Measurements from ENCODE around the gene ERBB2. TPM values are rescaled to one million over a fixed set of nuclear protein-coding genes. Genes with fewer than 3 reads are reported as not detected.

The ERBB2 gene
- total RNA-seq, 1 donor from 2014 or later = 96.1 TPM

GRCh38 chr17:39738568-39738901, 38.7 kb downstream of the ERBB2 start:
- H3K27me3 ChIP-seq (ENCODE audit: low read depth) = peaks cover 39% of the 10 kb centered on the region
- TF ChIP-seq CTCF (IDR thresholded peaks at IDR 0.05) = no peak

GRCh38 chr17:39738983-39739884, 39.4 kb downstream of the ERBB2 start:
- ATAC-seq = peak; percentile 74 to 78
- H3K9me3 ChIP-seq = no peaks in the 10 kb centered on the region
- H3K36me3 ChIP-seq = peaks cover 8% of the 10 kb centered on the region
- intact Hi-C loops (cut with DNase I) = no loop called here
- peak overlapping the region; percentile 76 for H3K27ac ChIP-seq
- H3K4me1 ChIP-seq = peaks cover 24% of the 10 kb centered on the region
- peak overlapping the region; percentile 62 for H3K4me3 ChIP-seq
- no peak for TF ChIP-seq CTCF (IDR thresholded peaks at IDR 0.05)
- peaks cover 39% of the 10 kb centered on the region for H3K27me3 ChIP-seq (ENCODE audit: low read depth)
- DNase-seq = peak; percentile 83

More at GRCh38 chr17:39738568-39738901, 38.7 kb downstream of the ERBB2 start:
- no peak for DNase-seq
- peaks cover 1% of the 10 kb centered on the region for H3K36me3 ChIP-seq
- H3K4me3 ChIP-seq = peak overlapping the region; percentile 62
- H3K9me3 ChIP-seq = no peaks in the 10 kb centered on the region
- intact Hi-C loops (cut with DNase I) = no loop called here
- ATAC-seq = peak; percentile 27 to 66
- peaks cover 24% of the 10 kb centered on the region for H3K4me1 ChIP-seq
- H3K27ac ChIP-seq = peak overlapping the region; percentile 76

- peaks cover 24% of the 10 kb centered on the region for H3K4me1 ChIP-seq
- intact Hi-C loops (cut with DNase I) = no loop called here
- TF ChIP-seq CTCF (IDR thresholded peaks at IDR 0.05) = no peak
- H3K27me3 ChIP-seq (ENCODE audit: low read depth) = peaks cover 39% of the 10 kb centered on the region
- DNase-seq = no peak
- H3K4me3 ChIP-seq = peak overlapping the region; percentile 62
- ATAC-seq = no peak
- no peaks in the 10 kb centered on the region for H3K9me3 ChIP-seq
- peak overlapping the region; percentile 76 for H3K27ac ChIP-seq
- peaks cover 14% of the 10 kb centered on the region for H3K36me3 ChIP-seq
Observed at GRCh38 chr17:39739885-39740356, 40.1 kb downstream of the ERBB2 start.

GRCh38 chr17:39740357-39741111, 40.7 kb downstream of the ERBB2 start:
- Histone ChIP-seq H3K27me3 (ENCODE audit: low read depth) (peaks cover 39% of the 10 kb centered on the region), H3K9me3 (no peaks in the 10 kb centered on the region), H3K4me1 (peaks cover 24% of the 10 kb centered on the region), H3K36me3 (peaks cover 21% of the 10 kb centered on the region), H3K27ac (peak overlapping the region; percentile 76), H3K4me3 (peak overlapping the region; percentile 62)
- intact Hi-C loops (cut with DNase I) = no loop called here
- no peak for DNase-seq
- no peak for TF ChIP-seq CTCF (IDR thresholded peaks at IDR 0.05)
- no peak for ATAC-seq

- H3K4me1 ChIP-seq = peaks cover 19% of the 10 kb centered on the region
- H3K4me3 ChIP-seq = no peak overlapping the region
- intact Hi-C loops (cut with DNase I) = no loop called here
- no peak for ATAC-seq
- TF ChIP-seq CTCF (IDR thresholded peaks at IDR 0.05) = no peak
- no peak overlapping the region for H3K27ac ChIP-seq
- no peak for DNase-seq
- H3K27me3 ChIP-seq (ENCODE audit: low read depth) = peaks cover 38% of the 10 kb centered on the region
- peaks cover 25% of the 10 kb centered on the region for H3K36me3 ChIP-seq
- no peaks in the 10 kb centered on the region for H3K9me3 ChIP-seq
Observed at GRCh38 chr17:39742126-39742855, 42.4 kb downstream of the ERBB2 start.

Data from lower lobe of right lung (tissue), 2 donors.